NCI-H1048 (cell line): ENCODE results near the gene SCART1.
"Not testable (repeated sequence)": the region's sequence is repeated elsewhere in the genome, so short reads cannot be mapped to it uniquely, and the experiment has no call there.

Source experiments
- DNase-seq: peaks from one replicate; lab custom pipeline; 2025; lab: John Stamatoyannopoulos, UW

The SCART1 gene

DNA sequence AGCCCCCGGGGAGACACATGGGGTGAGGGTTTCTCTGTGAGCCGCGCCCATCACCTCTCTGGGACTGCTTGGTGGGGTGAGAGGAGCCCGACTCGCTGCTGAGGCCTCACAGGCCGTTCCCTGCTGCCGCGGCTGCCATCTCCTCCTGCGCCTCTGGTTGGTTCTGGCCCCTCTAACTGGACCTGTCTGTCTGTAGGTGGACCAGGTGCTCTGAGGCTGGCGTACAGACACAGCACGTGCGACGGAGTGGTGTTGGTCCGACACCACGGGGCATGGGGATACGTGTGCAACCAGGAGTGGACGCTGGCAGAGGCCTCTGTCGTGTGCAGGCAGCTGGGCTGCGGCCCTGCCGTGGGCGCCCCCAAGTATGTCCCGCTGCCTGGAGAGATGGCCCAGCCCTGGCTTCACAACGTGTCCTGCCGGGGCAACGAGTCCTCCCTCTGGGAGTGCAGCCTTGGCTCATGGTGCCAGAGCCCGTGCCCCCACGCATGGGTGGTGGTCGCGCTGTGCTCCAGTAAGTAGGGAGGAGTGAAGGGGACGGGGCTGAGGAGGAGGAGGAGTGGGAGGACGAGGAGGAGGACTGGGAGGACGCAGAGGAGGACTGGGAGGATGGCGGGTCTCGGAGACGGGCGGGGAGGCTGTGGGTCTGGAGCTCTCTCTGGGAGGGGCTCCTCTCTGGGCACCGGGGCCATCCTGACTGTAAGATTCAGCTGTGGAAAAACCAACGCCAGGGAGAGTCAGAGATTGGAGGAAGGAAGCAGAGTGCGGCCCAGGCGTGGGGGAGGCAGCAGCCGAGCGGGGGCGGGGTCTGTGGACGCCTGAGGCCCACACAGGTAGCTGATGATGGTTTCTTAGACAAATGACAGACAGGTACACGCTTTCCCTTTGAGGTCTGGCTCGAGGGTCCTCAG is 2.6 kb downstream of the SCART1 start:
- no peak for DNase-seq

- DNase-seq = no peak
These were observed 3.5 kb downstream of the SCART1 start for GRCh38 chr10:133457100-133457841.

GRCh38 chr10:133458021-133458709 is 4.4 kb downstream of the SCART1 start:
- no peak for DNase-seq

GRCh38 chr10:133458710-133459453 is 5.1 kb downstream of the SCART1 start:
- DNase-seq = no peak

DNA sequence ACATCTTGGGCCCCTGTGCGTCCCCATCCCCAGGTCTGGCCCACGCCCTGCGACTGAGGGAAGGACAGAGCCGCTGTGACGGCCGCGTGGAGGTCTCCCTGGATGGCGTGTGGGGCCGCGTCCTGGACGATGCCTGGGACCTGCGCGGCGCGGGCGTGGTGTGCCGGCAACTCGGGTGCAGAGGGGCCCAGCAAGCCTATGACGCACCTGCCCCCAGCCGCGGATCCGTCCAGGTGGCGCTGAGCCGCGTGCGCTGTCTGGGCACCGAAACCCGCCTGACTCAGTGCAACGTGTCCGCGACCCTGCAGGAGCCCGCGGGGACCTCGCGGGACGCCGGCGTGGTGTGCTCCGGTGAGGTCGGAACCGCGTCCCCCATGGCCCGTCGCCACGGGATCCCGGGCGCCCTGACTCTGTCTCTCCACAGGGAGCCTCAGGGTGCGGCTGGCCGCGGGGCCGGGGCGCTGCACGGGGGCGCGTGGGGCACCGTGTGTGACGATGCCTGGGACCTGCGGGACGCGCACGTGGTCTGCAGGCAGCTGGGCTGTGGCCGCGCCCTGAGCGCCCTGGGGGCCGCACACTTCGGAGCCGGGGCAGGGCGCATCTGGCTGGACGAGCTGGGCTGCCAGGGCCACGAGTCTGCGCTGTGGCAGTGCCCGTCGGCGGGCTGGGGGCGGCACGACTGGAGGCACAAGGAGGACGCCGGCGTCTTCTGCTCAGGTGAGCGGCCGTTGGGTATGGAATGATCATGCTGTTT is 5.9 kb downstream of the SCART1 start:
- DNase-seq = no peak

GRCh38 chr10:133460208-133460769 is 6.5 kb downstream of the SCART1 start:
- no peak for DNase-seq

DNA sequence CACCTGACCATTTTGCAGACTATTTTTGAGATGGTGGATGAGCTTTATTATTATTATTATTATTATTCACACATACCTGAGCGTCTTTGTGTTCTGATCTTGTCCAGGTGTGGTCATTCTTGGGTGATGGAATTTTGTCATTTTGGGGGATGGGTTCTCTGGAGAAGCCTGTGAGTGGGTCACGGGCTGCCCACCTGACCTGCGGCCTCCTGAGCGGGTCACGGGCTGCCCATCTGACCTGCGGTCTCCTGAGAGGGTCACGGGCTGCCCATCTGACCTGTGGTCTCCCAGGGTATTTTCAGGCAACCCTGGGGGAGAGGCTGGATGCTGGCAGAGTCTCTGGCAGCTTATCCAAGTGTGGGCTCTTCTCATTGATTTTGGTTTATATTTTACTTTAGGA is 7.3 kb downstream of the SCART1 start:
- no peak for DNase-seq

- DNase-seq = no peak
These were observed 8.1 kb downstream of the SCART1 start for GRCh38 chr10:133461841-133462240.

GRCh38 chr10:133462512-133463305 is 9.0 kb downstream of the SCART1 start:
- DNase-seq = no peak

- no peak for DNase-seq
These were observed 10.9 kb downstream of the SCART1 start for GRCh38 chr10:133464582-133465031.

GRCh38 chr10:133465191-133465949 is 11.6 kb downstream of the SCART1 start:
- DNase-seq = no peak

DNA sequence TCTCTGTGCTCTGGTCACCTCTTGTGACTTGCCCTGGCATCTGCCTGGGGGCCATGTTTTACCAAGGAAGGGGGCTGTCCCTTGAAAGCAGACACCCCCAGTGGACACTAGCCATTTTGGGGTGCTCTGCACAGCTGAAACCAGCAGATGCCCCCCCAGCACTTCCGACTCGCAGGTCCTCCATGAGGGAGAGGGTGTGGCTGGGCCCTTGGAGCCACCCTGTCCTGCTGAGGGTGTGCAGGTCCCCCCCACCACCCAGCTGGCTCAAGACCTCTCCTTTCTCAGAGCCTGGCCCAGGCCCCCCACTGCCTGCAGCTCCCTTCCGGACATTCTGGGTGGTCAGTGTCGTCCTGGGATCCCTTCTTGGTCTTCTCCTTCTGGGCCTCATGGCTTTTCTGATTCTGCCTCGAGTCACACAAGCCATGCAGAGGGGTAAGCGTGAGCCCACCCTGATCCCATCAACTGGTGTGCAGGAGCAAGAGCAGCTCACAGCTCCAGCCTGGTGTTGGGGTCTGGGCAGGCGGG is 12.3 kb downstream of the SCART1 start:
- DNase-seq = no peak

DNA sequence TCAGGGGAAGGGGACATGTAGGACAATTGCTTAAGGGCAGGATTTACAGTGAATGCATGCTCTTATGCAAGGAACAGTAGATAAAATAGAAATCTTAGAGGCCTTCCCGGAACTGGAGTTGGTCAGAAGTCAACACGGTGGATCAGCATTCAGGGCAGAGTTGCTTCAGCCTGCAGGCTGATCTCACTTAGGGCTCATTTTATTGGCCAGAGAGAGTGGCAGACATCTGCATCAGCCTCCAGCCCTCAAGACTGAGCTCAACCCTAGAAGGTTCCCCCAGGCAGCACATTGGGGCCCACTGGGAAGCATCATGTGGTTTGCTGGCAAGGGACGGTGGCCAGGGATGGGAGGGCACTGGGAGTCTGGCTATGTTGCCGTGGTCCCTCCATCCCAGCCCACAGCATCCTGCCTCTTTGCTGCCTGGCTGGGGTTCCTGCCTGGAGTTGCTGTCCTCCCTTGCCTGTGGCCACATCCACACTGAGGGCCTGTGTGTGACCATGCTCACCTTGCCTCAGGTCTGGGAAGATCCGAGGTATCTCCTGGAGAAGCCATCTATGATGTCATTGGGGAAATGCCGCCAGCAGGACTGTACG is 13.0 kb downstream of the SCART1 start:
- DNase-seq = no peak

DNA sequence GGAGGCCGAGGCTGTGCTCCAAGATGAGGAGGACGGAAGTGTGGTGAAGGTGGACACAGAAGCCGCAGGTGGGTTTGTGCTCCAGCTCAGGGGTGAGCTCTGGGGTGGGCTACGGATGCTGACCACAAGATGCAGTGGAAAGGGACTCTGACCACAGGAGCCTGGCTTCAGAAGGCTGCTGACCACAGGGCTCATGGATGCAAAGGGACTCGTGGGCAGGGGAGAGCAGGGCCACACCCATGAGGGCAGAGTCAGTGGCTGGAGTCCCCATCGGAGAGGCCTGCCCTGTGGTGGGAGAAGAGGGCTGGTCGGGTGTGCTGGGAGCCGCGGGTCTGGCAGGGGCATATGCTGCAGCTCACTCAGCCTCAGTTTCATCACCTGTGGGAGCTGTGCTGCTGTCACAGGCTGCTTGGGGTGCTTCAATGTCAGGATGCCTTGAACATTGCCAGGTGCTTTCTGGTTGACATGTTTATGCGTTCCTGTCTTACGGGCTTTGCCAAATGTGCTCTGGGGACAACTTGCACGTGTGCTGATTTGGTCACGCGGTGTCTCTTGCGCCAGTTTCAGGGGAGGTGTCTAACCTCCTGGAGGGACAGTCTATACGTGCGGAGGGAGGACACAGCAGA is 13.7 kb downstream of the SCART1 start:
- no peak for DNase-seq

- DNase-seq = not testable (repeated sequence)
These were observed 15.5 kb downstream of the SCART1 start for GRCh38 chr10:133469205-133469604.

- DNase-seq = no peak
These were observed 17.8 kb downstream of the SCART1 start for GRCh38 chr10:133471300-133472109.

- DNase-seq = no peak
These were observed 19.5 kb downstream of the SCART1 start for GRCh38 chr10:133473270-133473669.
